ENCODE results near the gene CLDN5. TPM values are rescaled to one million over a fixed set of nuclear protein-coding genes. Genes with fewer than 3 reads are reported as not detected.

The CLDN5 gene
- total and polyA plus RNA-seq, 2 of the 4 experiments (the other 2 are of a cell fraction) = 0.18 to 0.21 TPM

- Histone ChIP-seq H2BK5ac (ENCODE audit: low read depth, low read length, poor library complexity, severe bottlenecking) (no peak overlapping the region), H3K9ac (ENCODE audit: low read depth, low read length) (no peak overlapping the region), H4K91ac (ENCODE audit: insufficient read depth, low read depth, low read length) (no peak overlapping the region), H4K8ac (ENCODE audit: low read depth in 2 of 2, low read length in 2 of 2) (no peak overlapping the region), H2BK120ac (ENCODE audit: low read depth, low read length) (no peak overlapping the region), H3K9me1 (ENCODE audit: insufficient read depth, low read length) (peaks cover 4% of the 10 kb centered on the region; the same call in 1 of the 2 replicates), H2BK20ac (ENCODE audit: low read depth, low read length) (no peak overlapping the region), H3K4me3 (ENCODE audit: insufficient read depth, low read depth, low read length) (no peak overlapping the region), H3K18ac (ENCODE audit: low read depth, low read length) (no peak overlapping the region), H3K4ac (ENCODE audit: low read depth, low read length) (no peak overlapping the region), H3K79me1 (ENCODE audit: low read depth in 1 of 2, low read length in 2 of 2) (no peaks in the 10 kb centered on the region), H4K20me1 (ENCODE audit: insufficient read depth, low read length) (no peaks in the 10 kb centered on the region), H2AK5ac (ENCODE audit: low read depth, low read length) (no peak overlapping the region), H3K56ac (ENCODE audit: extremely low read depth, insufficient read depth, low read length) (no peak overlapping the region), H4K5ac (ENCODE audit: low read depth, low read length) (no peak overlapping the region), H3K9me3 (ENCODE audit: control insufficient read depth, insufficient read depth, low read length) (no peaks in the 10 kb centered on the region), H3K14ac (replicated peaks; ENCODE audit: low read depth, low read length) (no peak overlapping the region), H3K4me1 (ENCODE audit: control insufficient read depth, insufficient read depth, low read length) (no peaks in the 10 kb centered on the region; the same call in 1 of the 2 replicates), H3K27ac (ENCODE audit: insufficient read depth, low read length) (no peak overlapping the region), H3K4me2 (ENCODE audit: low read depth, low read length) (no peak overlapping the region), H2AK9ac (replicated peaks; ENCODE audit: low read depth, low read length, poor library complexity) (no peak overlapping the region), H3K27me3 (ENCODE audit: control insufficient read depth, insufficient read depth, low read length) (peaks cover 18% of the 10 kb centered on the region), H3K23ac (ENCODE audit: low read depth, low read length) (no peak overlapping the region), H2BK15ac (ENCODE audit: low read depth, low read length) (no peak overlapping the region), H3K36me3 (ENCODE audit: control insufficient read depth, insufficient read depth, low read length) (no peaks in the 10 kb centered on the region), H2AFZ (replicated peaks; ENCODE audit: low read length, poor library complexity) (no peak overlapping the region)
- CTCF ChIA-PET = interaction anchor here (0.8 kb wide), 1 partner anchor 70 kb away, joined by 3 read pairs; no protein-coding TSS in a partner anchor
- ATAC-seq (ENCODE audit: low read depth) = no peak
- BruUV-seq (replicated peaks) = no TSS peak
- DNase-seq = no peak
- in situ Hi-C loops (cut with MboI; ENCODE audit: low sequenced_read_pairs) = no loop called here
- dilution Hi-C loops (cut with HindIII; ENCODE audit: low sequenced_read_pairs, unreplicated experiment) = no loop called here
- intact Hi-C loops (cut with micrococcal nuclease) = no loop called here
- WGBS, 2 experiments (ENCODE audit: extremely low coverage in 2 of 2, insufficient read length in 1 of 2) = no CpG with 5 or more reads among the region's 2 CpGs
- no peak for TF ChIP-seq CHD1 (IDR thresholded peaks at IDR 0.05; ENCODE audit: low read depth, low read length)
- TF ChIP-seq USF2 (IDR thresholded peaks at IDR 0.05; ENCODE audit: low read depth, low read length) = no peak
- POLR2A ChIA-PET (ENCODE audit: unreplicated experiment) = no interaction called here
Measured at GRCh38 chr22:19559956-19560355, 35.7 kb upstream of the CLDN5 start.
